Measurements from ENCODE around the gene DMTF1.

Gene DMTF1

GRCh38 chr7:87146740-87147386, 5.4 kb upstream of the DMTF1 start:
- no peak overlapping the region for H3K4me3 ChIP-seq (replicated peaks; ENCODE audit: low read depth, low read length)
- no peak for DNase-seq (ENCODE audit: extremely low read depth, low read depth)
- TF ChIP-seq, protein P1, sequence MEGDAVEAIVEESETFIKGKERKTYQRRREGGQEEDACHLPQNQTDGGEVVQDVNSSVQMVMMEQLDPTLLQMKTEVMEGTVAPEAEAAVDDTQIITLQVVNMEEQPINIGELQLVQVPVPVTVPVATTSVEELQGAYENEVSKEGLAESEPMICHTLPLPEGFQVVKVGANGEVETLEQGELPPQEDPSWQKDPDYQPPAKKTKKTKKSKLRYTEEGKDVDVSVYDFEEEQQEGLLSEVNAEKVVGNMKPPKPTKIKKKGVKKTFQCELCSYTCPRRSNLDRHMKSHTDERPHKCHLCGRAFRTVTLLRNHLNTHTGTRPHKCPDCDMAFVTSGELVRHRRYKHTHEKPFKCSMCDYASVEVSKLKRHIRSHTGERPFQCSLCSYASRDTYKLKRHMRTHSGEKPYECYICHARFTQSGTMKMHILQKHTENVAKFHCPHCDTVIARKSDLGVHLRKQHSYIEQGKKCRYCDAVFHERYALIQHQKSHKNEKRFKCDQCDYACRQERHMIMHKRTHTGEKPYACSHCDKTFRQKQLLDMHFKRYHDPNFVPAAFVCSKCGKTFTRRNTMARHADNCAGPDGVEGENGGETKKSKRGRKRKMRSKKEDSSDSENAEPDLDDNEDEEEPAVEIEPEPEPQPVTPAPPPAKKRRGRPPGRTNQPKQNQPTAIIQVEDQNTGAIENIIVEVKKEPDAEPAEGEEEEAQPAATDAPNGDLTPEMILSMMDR (IDR thresholded peaks at IDR 0.05; ENCODE audit: low read depth, low read length, missing control alignments): no peak

- DNase-seq (ENCODE audit: extremely low read depth, low read depth): no peak
- TF ChIP-seq, protein P1 (IDR thresholded peaks at IDR 0.05; ENCODE audit: low read depth, low read length, missing control alignments): no peak
- no peak overlapping the region for H3K4me3 ChIP-seq (replicated peaks; ENCODE audit: low read depth, low read length)
Observed at GRCh38 chr7:87147500-87147899, 4.8 kb upstream of the DMTF1 start.

DNA sequence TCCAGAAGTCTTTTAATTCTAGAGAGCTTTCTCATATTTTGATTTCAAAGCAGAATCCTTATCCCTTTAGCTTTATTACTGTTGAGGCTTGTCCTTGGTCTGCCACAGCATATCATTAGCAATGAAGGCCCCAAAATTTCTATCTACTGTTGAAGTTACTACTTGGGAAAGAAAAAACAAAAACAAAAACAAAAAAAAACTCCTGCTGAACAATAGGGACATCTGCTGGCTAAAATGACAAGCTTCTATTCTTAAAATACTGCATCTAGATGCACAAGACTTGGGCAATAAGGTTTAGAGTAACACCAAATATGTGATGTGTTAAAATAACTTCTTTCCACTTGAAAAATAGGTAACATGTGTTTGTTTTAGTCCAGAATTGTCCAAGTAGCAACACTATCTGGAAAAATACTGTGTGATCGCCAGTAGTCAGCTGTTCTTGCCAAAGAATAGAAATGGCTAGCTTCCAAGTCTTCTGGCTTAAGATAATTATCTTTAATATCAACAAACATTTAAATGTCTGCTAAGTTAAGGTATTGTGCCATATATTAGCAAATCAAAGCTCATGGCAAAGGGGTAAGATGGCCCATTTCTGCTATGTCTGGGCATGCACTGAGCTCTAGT, 3.8 kb upstream of the DMTF1 start:
- H3K4me3 ChIP-seq (replicated peaks; ENCODE audit: low read depth, low read length): no peak overlapping the region
- TF ChIP-seq, protein P1 (IDR thresholded peaks at IDR 0.05; ENCODE audit: low read depth, low read length, missing control alignments): peak; percentile 37
- no peak for DNase-seq (ENCODE audit: extremely low read depth, low read depth)

DNA sequence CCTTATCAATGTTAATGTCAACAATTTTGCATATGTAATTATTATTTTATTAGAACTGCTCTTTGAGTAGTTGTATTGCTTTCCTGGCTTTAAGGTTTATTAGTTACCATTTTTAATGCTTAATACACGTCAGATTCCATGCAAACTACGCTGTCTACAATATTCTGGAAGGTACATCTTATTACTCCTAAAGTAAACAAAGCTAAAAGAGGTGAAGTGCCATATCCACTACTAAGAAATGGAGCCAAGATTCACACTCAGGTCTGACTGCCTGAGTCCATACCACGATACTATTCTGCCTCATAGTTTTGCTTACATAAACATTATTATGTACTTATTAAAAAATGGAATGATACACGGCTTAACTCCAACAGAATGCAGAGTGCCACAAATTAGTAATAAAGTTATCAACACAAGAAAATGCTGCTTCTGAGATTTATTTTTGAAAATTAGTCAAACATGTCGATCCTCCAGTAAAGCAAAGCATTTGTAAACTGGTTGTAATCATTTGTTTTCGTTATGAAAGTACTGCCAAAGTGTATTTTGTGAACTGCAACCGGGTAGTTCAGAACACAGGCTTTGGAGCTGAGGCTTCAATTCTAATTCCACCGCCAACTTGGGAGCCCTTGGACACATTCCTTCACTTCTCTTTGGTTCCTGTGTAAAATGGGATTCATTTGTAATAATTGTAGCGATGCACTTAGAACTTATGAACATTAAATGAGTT, 1.1 kb upstream of the DMTF1 start:
- H3K4me3 ChIP-seq (replicated peaks; ENCODE audit: low read depth, low read length): peak overlapping the region; percentile 88
- no peak for DNase-seq (ENCODE audit: extremely low read depth, low read depth)
- TF ChIP-seq, protein P1 (IDR thresholded peaks at IDR 0.05; ENCODE audit: low read depth, low read length, missing control alignments): no peak

DNA sequence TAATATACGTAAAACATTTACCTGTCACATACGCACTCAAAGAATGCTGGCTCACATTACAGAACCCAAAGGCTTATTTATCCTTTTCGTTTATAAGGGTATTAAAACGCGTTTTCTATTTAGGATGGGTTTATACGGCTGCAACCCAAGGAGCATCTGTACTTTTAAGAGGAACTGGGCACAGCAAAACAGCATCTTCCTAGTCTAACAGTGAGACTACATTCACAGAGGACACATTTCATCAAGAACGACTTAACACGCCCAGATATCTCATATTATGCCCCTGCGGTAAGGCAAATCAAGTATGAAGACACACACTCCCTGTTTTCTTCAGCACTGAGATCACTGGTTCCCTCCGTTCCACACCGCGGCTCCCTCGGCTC, 533 bp upstream of the DMTF1 start:
- H3K4me3 ChIP-seq (replicated peaks; ENCODE audit: low read depth, low read length): peak overlapping the region; percentile 88
- TF ChIP-seq, protein P1 (IDR thresholded peaks at IDR 0.05; ENCODE audit: low read depth, low read length, missing control alignments): no peak
- no peak for DNase-seq (ENCODE audit: extremely low read depth, low read depth)

GRCh38 chr7:87152897-87153641, 816 bp downstream of the DMTF1 start:
- peak overlapping the region; percentile 88 for H3K4me3 ChIP-seq (replicated peaks; ENCODE audit: low read depth, low read length)
- no peak for DNase-seq (ENCODE audit: extremely low read depth, low read depth)
- TF ChIP-seq, protein P1 (IDR thresholded peaks at IDR 0.05; ENCODE audit: low read depth, low read length, missing control alignments): no peak

Data from HFF-Myc (cell line).